ENCODE data around the gene GPBAR1.

Gene GPBAR1

GRCh38 chr2:218245214-218245613 lies 15.6 kb upstream of the GPBAR1 start:
- DNase-seq, result peak; percentile 6

DNA sequence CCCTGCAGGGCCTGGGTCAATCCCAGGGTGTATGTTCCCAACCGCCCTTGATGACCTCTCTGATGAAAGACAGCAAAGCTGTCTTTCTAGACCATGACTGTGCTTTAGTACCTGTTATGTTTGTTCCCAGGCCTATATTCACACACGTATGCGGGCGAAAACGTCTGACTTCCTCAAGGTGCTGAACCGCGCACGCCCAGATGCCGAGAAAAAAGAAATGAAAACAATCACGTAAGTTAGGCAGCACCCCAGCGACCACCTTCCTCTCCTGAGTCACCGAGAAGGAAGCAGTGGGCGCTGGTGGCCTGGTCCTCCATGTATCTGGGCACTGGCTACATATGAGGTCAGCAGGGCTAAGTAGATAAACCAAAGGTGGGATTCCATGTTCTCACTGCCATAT lies 11.1 kb upstream of the GPBAR1 start:
- DNase-seq, result no peak

- DNase-seq, result no peak
These were observed 8.1 kb upstream of the GPBAR1 start for GRCh38 chr2:218252509-218253231.

GRCh38 chr2:218253232-218253625 lies 7.6 kb upstream of the GPBAR1 start:
- no peak for DNase-seq

DNA sequence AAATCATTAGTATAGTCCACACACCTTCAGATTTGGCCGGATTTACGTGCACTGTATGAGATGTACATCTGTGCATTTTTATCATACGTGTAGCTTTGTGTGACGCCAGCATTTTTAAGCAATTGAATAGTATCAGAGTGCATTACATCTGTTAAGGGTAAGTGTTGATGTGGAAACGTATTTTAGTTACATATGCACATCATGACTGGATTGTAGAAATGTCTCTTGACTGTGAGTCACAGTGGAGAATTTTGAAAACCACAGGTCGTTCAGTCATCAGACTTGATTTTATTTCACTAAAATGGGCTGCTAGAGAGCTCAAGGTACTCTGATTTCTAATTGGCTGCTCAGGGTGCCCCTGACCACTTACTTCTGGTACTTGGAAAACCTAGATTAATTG lies 5.4 kb upstream of the GPBAR1 start:
- DNase-seq, result no peak

DNA sequence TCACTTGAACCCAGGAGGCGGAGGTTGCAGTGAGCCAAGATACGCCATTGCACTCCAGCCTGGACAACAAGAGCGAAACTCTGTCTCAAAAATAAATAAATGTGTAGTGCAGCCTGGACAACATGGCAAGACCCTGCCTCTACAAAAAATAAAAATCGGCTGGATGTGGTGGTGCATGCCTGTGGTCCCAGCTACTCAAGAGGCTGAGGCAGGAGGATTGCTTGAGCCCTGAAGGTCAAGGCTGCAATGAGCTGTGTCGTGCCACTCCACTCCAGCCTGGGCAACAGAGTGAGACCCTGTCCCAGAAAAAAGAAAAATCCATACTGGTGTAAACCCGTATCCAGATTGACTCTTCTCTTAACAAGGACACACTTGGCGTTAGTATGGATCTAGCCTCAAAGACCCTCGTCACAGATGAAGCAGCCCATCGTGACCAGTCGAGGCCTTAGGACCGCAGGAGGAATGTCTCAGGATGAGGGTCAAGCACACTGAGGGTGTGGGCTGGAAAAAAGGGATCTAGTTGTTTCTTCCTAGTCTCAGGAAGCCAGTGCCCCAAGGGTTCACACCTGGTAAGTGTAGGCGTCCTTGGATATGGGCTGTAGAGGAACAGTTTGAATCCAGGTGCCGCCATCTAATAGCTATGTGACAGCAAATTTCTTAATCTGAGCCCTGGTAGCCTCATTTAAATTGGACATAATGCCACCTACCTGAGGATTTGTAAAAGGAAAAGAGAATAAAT lies 4.0 kb upstream of the GPBAR1 start:
- no peak for DNase-seq

DNA sequence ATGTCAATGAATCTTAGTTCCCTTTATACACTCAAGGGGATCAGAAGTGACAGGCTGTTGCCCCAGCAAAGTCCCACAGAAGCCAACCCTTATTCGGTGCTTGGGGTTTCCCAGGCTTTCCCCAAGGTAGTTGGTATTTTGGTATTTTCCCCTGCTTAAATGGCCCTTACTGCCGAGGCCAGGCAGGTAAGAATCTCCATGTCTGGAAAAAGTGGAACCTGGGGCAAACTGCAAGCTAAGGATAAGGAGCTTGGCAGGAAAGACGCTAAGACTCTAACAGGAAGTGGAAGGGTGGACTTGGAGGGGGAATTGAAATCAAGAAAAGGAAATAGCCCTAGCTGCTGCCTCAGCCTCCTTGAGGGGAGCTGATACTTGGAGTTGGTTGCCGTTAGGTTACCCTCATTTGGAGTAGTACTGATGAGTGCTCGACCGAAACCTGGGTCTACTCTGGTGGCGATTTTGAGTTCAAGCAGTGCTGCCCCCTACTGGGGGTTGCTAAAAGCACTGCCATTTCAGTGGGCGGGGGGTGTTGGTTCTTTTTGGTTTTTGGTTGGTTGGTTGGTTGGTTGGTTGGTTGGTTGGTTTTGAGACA lies 3.3 kb upstream of the GPBAR1 start:
- peak; percentile 19 for DNase-seq

DNA sequence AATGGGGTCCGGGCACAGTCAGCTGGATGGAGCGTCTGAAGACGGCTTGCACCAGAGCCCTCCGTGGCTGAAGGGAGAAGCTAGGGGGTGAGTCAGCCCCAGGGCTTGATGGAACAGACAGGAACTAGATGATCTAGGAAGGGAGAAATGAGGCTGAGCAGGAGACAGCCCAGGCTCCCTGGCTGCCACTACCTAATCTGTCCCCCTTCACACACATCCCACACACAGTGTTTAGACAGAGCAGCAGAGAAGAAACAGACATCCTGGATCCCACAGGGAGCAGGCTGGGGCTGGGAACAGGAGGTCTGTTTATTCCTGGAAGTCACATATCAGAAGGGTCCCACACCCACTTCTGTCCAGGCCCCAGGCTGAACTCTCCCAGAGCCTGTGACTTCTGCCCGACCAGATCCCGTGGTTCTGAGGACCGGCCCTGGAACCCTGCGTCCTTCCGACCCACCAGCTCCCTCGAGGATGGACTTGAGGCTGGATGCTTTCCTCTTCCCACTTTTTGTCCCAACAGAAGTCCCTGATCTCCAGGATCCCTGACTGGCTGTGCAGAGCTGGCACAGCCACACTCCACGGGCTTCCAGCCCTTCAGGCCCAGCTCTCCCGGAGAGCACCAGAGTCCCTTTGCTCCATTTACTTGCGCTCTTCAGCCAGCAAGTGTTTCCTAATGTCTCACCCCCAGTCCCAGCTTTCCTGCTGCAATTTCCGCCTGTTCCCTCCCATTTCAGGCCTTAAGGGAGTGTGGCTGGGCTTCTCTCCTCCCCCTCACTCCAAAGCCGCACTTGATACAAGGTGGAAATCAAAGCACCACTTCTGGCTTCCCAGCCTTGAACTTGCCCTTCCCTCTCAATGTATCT lies 1.5 kb upstream of the GPBAR1 start:
- no peak for DNase-seq

GRCh38 chr2:218260166-218260565 lies 649 bp upstream of the GPBAR1 start:
- no peak for DNase-seq

GRCh38 chr2:218261423-218262236 lies 815 bp downstream of the GPBAR1 start:
- DNase-seq, result peak; percentile 40

DNA sequence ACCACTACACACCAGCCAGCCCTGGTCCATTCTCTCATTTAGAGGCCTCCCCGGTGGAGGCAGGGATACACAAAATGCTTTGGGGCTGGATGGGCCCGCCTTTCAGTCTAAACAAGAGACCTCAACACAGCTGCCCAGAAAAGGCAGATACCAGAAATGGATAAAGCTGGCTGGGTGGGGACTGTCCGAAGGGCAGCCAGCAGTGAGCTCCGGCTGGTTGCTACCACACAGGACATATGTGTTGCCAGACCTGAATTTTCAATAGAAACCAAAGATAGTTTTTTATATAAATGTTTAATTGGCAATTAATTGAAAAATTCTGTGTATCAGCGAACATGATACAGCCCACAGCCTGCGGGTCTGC lies 1.4 kb downstream of the GPBAR1 start:
- no peak for DNase-seq

GRCh38 chr2:218262631-218263586 lies 2.1 kb downstream of the GPBAR1 start:
- DNase-seq, result no peak

GRCh38 chr2:218263817-218264641 lies 3.2 kb downstream of the GPBAR1 start:
- no peak for DNase-seq

DNA sequence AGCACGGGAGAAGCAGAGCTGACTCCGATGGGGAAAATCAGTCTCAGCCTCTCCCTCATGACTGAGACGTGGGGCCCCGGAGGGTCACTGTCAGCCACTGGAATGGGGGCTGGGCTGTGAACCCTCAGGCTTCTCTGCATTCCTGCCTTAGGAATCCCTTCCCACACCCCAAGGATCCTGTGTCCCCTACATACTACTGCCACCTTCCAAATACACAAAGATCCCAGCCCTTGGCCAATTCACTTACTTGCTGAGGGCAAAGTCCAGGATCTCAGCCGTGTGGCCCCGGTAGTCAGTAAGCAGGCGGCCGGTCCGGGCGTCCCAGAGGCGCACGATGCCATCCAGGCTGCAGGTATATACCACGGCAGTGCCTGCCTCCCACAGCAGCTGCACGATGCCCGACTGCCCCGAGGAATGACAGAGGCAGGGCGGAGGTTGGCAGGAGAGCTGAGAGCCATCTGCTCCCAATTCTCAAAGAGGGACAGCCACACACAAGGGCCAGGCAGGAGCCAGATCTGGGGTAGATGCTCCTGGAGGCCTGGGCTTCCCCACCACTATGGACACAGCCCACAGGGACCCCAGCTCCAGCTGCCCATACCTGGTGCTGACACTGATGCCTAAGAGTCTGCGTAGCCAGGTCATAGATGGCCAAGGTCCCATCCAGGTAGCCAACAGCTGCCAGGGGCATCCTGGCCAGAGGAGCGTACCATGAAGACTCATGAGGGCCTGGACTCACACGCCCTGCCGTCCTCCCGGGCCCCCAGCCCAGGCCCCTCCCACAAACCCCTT lies 4.2 kb downstream of the GPBAR1 start:
- no peak for DNase-seq

DNA sequence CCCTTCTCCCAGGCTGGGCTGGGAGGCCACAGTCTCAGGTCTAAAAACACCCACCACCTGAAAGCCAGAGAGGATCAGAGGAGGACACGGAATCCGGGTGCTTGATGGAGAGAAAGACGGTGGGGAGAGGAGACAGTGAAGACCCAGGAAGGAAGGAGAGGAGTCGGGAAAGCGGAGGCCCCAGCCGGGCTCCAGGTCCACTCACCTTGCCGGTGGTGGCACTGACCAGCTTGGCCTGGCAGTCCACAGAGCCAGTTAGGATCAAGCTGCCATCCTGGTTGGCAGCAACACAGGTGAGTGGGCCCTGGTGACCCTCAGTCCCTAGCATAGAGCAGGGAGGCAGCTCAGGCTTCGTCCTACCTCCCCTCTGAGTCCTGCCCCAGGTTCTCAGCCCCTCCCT lies 4.8 kb downstream of the GPBAR1 start:
- no peak for DNase-seq

DNA sequence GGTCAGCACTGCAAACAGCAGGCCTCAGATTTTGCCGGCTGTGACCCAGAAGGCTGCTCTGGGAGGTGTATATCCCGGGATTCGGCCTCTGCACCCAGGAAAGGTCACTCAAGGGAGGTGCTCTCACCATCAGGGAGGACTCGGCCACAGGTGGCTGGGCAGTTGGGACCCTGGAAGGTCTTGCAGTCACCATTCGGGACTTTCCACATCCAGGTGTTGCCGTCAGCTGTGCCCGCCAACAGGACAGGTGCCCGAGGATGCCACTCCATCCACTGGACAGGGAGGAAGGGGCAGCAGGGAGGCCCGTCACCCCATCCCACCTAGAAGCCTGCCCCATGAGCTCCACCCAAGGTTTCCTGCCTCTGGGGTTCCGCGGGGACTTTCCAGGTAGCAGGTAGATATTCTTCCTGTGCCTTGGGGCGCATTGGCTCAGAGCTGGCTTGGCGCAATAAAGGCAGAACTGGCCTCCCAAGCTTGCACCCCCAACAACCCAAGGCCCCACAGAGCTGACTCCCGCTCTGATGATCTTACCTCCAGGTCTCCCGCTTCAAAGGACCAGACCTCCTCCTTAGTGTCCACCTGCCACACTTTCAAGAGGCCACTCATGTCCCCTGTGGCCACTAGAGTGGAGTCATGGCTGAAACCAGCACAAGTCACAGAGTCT lies 5.6 kb downstream of the GPBAR1 start:
- no peak for DNase-seq

GRCh38 chr2:218267259-218267658 lies 6.4 kb downstream of the GPBAR1 start:
- DNase-seq, result no peak

GRCh38 chr2:218269900-218270720 lies 9.3 kb downstream of the GPBAR1 start, which contains the start of the genes AAMP and PNKD:
Gene AAMP, minus strand, starts transcription at chr2:218270137. Its CDS starts 51 bp downstream, at chr2:218270086.
Gene PNKD, plus strand, starts transcription at chr2:218270519. Its CDS starts 17 bp downstream, at chr2:218270536.
- peak; percentile 99 for DNase-seq
